Activated CD8-positive, alpha-beta T cell treated with anti-CD3 and anti-CD28 coated beads for 36 hours (primary cell): Measurements from ENCODE around the gene TULP1. TPM values are rescaled to one million over a fixed set of nuclear protein-coding genes. Genes with fewer than 3 reads are reported as not detected.

ENCODE experiments used
- ATAC-seq: fragments of 200-7000 bp; cut with Tn5 transposase; one replicate; pipeline ENCODE4 v1.10.0; 2021; ENCODE audit warnings: mild to moderate bottlenecking, moderate library complexity
- CTCF ChIA-PET: fragments of 350-600 bp; sonication (Branson Sonifier 250); formaldehyde crosslinking; loops from one replicate; lab custom pipeline; 2021; ENCODE audit warnings: antibody characterized with exemption; lab: Charles Lee
- POLR2A ChIA-PET: fragments of 350-600 bp; sonication (Branson Sonifier 250); formaldehyde crosslinking; loops from one replicate; lab custom pipeline; 2021; ENCODE audit warnings: antibody characterized with exemption; lab: Charles Lee
- DNase-seq: peaks from one replicate; pipeline ENCODE4 v3.0.0-alpha.2; 2020
- H3K27ac Mint-ChIP-seq: one replicate; pipeline ENCODE4 v1.8.0; 2021; ENCODE audit warnings: mild to moderate bottlenecking, mixed read lengths
- H3K27me3 Mint-ChIP-seq: one replicate; pipeline ENCODE4 v1.8.0; 2021; ENCODE audit warnings: mixed read lengths
- H3K36me3 Mint-ChIP-seq: one replicate; pipeline ENCODE4 v1.8.0; 2021; ENCODE audit warnings: low read depth, mixed read lengths
- H3K4me1 Mint-ChIP-seq: one replicate; pipeline ENCODE4 v1.8.0; 2021; ENCODE audit warnings: low read depth, mixed read lengths
- H3K4me3 Mint-ChIP-seq: one replicate; pipeline ENCODE4 v1.8.0; 2021; ENCODE audit warnings: mild to moderate bottlenecking, moderate library complexity, mixed read lengths
- H3K9me3 Mint-ChIP-seq: one replicate; pipeline ENCODE4 v1.8.0; 2021; ENCODE audit warnings: mixed read lengths
- intact Hi-C: fragments of 100-400 bp; cut with micrococcal nuclease; formaldehyde crosslinking; loops from one replicate; pipeline ENCODE4 v1.10.0; 2022
- total RNA-seq, 2 experiments: library from RNA; stranded (reverse); gene quantifications; one replicate each; pipeline ENCODE4 v1.2.3, GENCODE V29; 2021
- TF ChIP-seq, protein P1 (sequence below): fragments of 200-600 bp; IDR thresholded peaks from one replicate; pipeline ENCODE4 v1.8.0; 2022; ENCODE audit warnings: antibody characterized with exemption, mild to moderate bottlenecking

TULP1 gene
- total RNA-seq, 2 experiments from 2014 or later: not detected

DNA sequence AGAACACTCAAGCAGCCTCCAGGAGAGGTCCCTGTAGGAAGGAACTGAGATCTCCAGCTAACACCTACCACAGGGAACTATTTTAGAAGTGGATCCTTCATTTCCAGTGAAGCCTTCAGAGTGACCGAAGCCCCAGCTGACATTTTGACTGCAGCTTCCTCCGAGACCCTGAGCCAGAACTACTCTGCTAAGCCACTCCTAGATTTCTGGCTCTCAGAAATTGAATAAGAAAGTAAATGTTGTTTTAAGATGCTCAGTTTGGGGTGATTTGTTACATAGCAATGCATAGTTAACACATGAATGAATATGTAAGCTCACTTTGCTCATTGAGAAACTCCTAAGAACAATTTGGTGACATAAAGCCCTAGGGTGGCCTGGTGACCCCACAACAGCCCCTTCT is 5.5 kb downstream of the TULP1 start:
- Mint-ChIP-seq H3K9me3 (no peaks in the 10 kb centered on the region), H3K4me3 (no peak overlapping the region), H3K27me3 (peaks cover 3% of the 10 kb centered on the region), H3K27ac (no peak overlapping the region), H3K4me1 (peaks cover 3% of the 10 kb centered on the region), H3K36me3 (no peaks in the 10 kb centered on the region)
- ChIA-PET CTCF (interaction anchor here (0.9 kb wide), 1 partner anchor 15 kb away, joined by 4 read pairs; no protein-coding TSS in a partner anchor), POLR2A (interaction anchor here (1.4 kb wide), 1 partner anchor 11 kb away, joined by 3 read pairs; no protein-coding TSS in a partner anchor)
- TF ChIP-seq, protein P1, sequence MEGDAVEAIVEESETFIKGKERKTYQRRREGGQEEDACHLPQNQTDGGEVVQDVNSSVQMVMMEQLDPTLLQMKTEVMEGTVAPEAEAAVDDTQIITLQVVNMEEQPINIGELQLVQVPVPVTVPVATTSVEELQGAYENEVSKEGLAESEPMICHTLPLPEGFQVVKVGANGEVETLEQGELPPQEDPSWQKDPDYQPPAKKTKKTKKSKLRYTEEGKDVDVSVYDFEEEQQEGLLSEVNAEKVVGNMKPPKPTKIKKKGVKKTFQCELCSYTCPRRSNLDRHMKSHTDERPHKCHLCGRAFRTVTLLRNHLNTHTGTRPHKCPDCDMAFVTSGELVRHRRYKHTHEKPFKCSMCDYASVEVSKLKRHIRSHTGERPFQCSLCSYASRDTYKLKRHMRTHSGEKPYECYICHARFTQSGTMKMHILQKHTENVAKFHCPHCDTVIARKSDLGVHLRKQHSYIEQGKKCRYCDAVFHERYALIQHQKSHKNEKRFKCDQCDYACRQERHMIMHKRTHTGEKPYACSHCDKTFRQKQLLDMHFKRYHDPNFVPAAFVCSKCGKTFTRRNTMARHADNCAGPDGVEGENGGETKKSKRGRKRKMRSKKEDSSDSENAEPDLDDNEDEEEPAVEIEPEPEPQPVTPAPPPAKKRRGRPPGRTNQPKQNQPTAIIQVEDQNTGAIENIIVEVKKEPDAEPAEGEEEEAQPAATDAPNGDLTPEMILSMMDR: no peak
- DNase-seq (no peak), ATAC-seq (no peak)
- intact Hi-C loops: no loop called here

DNA sequence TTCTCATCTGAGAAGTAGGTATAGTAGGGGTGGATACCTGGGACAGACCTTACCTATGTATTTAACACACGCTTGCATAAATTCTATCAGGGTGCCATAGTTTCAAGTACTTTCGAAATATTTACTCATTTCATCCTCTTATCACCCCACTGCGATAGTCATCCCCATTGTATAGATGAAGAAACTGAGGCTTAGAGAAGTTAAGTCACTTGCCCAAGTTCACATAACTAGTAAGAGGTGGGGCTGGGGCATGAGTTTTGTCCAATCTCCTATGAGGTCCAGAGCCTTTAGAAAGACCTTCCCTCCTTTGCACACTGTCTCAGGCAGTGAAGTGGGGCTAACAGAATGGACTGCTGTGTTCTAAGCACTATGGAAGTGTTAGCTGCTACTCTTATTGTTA is 6.2 kb downstream of the TULP1 start:
- Mint-ChIP-seq H3K36me3 (no peaks in the 10 kb centered on the region), H3K9me3 (no peaks in the 10 kb centered on the region), H3K27ac (no peak overlapping the region), H3K27me3 (peaks cover 5% of the 10 kb centered on the region), H3K4me1 (peaks cover 3% of the 10 kb centered on the region), H3K4me3 (no peak overlapping the region)
- intact Hi-C loops: no loop called here
- no peak for DNase-seq
- ChIA-PET POLR2A (interaction anchor here (1.4 kb wide), 1 partner anchor 10 kb away, joined by 3 read pairs; no protein-coding TSS in a partner anchor), CTCF (interaction anchor here (0.9 kb wide), 1 partner anchor 16 kb away, joined by 4 read pairs; no protein-coding TSS in a partner anchor)
- no peak for ATAC-seq
- TF ChIP-seq, protein P1: no peak

GRCh38 chr6:35505999-35506412 is 6.7 kb downstream of the TULP1 start:
- no peak for DNase-seq
- Mint-ChIP-seq H3K4me3 (no peak overlapping the region), H3K27me3 (peaks cover 4% of the 10 kb centered on the region), H3K4me1 (no peaks in the 10 kb centered on the region), H3K36me3 (no peaks in the 10 kb centered on the region), H3K9me3 (no peaks in the 10 kb centered on the region), H3K27ac (no peak overlapping the region)
- TF ChIP-seq, protein P1: no peak
- intact Hi-C loops: no loop called here
- CTCF ChIA-PET: interaction anchor here (0.6 to 3.6 kb wide), 2 partner anchors 17 to 56 kb away, joined by 3 to 21 read pairs; no protein-coding TSS in a partner anchor
- ATAC-seq: no peak
- POLR2A ChIA-PET: no interaction called here

- ChIA-PET POLR2A (no interaction called here), CTCF (interaction anchor here (1.2 to 3.6 kb wide), 2 partner anchors 19 to 54 kb away, joined by 3 to 21 read pairs; no protein-coding TSS in a partner anchor)
- H3K27me3 Mint-ChIP-seq: peaks cover 9% of the 10 kb centered on the region
- no peak overlapping the region for H3K4me3 Mint-ChIP-seq
- intact Hi-C loops: no loop called here
- H3K9me3 Mint-ChIP-seq: no peaks in the 10 kb centered on the region
- no peaks in the 10 kb centered on the region for H3K36me3 Mint-ChIP-seq
- no peak for DNase-seq
- ATAC-seq: no peak
- no peak overlapping the region for H3K27ac Mint-ChIP-seq
- peaks cover 3% of the 10 kb centered on the region for H3K4me1 Mint-ChIP-seq
- TF ChIP-seq, protein P1: no peak
Measured at GRCh38 chr6:35503534-35503933, 9.2 kb downstream of the TULP1 start.

DNA sequence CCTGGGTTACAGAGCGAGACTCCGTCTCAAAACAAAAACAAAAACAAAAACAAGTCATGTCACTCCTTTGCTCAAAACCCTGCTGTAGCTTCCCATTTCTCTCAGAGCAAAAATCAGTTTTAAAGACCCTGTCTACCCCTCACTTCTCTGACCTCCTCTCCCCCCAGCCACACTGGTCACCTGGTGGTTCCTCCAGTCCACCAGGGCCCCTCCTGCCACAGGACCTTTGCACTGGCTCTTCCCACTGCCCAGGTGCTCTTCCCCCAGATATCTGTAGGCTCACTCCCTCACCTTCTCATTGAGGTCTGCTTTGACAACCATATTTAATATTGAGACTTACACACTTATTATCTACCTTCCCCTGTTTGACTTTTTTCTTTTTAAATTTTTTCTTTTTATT is 10.9 kb downstream of the TULP1 start:
- no peak overlapping the region for H3K27ac Mint-ChIP-seq
- TF ChIP-seq, protein P1: no peak
- H3K4me3 Mint-ChIP-seq: no peak overlapping the region
- no peaks in the 10 kb centered on the region for H3K9me3 Mint-ChIP-seq
- peaks cover 11% of the 10 kb centered on the region for H3K27me3 Mint-ChIP-seq
- H3K36me3 Mint-ChIP-seq: no peaks in the 10 kb centered on the region
- CTCF ChIA-PET: interaction anchor here (0.9 to 1.1 kb wide), 2 partner anchors 235 to 384 kb away, joined by 3 to 5 read pairs; partner anchors contain the start of gene ARMC12
- H3K4me1 Mint-ChIP-seq: peaks cover 5% of the 10 kb centered on the region
- intact Hi-C loops: no loop called here
- no peak for ATAC-seq
- DNase-seq: no peak
- POLR2A ChIA-PET: no interaction called here
